GM12892 (cell line): ENCODE data around the gene TXK.

Experiments
- POLR2AphosphoS5 ChIP-seq: IDR thresholded peaks from 2 replicates; pipeline ENCODE4 v1.6.1; 2011; ENCODE audit warnings: low read depth, low read length, control low read depth
- TAF1 ChIP-seq: IDR thresholded peaks from 2 replicates; pipeline ENCODE4 v1.6.1; 2011; ENCODE audit warnings: low read depth, mild to moderate bottlenecking, control low read depth, low read length, borderline replicate concordance

- TF ChIP-seq POLR2AphosphoS5 (no peak), TAF1 (no peak)
These were observed 30.4 kb downstream of the TXK start for GRCh38 chr4:48103483-48104139.
